ENCODE measurements around the gene UBA1.
A peak's percentile ranks its signal among the peaks of the same experiment; 100 is the strongest.

Gene UBA1

GRCh38 chrX:47217121-47217851, 23.7 kb downstream of the UBA1 start:
- Histone ChIP-seq H3K4me3 (ENCODE audit: low read length) (peak overlapping the region; percentile 66), H3K36me3 (ENCODE audit: control insufficient read depth, low read length) (peaks cover 68% of the 10 kb centered on the region), H3K27me3 (ENCODE audit: control insufficient read depth, low read length) (no peaks in the 10 kb centered on the region), H3K79me2 (ENCODE audit: control insufficient read depth, low read length) (peaks cover 38% of the 10 kb centered on the region), H3K9me2 (replicated peaks; ENCODE audit: control insufficient read depth, low read length) (no peaks in the 10 kb centered on the region), H3F3A (ENCODE audit: control insufficient read depth, insufficient read depth) (peaks cover 8% of the 10 kb centered on the region), H3K4me2 (ENCODE audit: low read length) (peak overlapping the region; percentile 81), H3K4me1 (ENCODE audit: control insufficient read depth, low read length) (peaks cover 29% of the 10 kb centered on the region), H4K20me1 (ENCODE audit: control insufficient read depth, insufficient read depth, low read depth, low read length) (peaks cover 14% of the 10 kb centered on the region), H3K27ac (ENCODE audit: low read depth, low read length) (peak overlapping the region; percentile 73), H3K9me3 (ENCODE audit: control insufficient read depth, insufficient read depth, low read length) (no peaks in the 10 kb centered on the region)
- TF ChIP-seq EZH2phosphoT487 (IDR thresholded peaks at IDR 0.05; ENCODE audit: borderline replicate concordance, low read length) (no peak), CTCF (IDR thresholded peaks at IDR 0.05; ENCODE audit: low read depth, low read length, poor library complexity, severe bottlenecking) (no peak)

- H3K36me3 ChIP-seq (ENCODE audit: control insufficient read depth, low read length): peaks cover 65% of the 10 kb centered on the region
- H3K27ac ChIP-seq (ENCODE audit: low read depth, low read length): peak overlapping the region; percentile 79
- peak overlapping the region; percentile 84 for H3K4me2 ChIP-seq (ENCODE audit: low read length)
- H3K9me2 ChIP-seq (replicated peaks; ENCODE audit: control insufficient read depth, low read length): no peaks in the 10 kb centered on the region
- TF ChIP-seq EZH2phosphoT487 (IDR thresholded peaks at IDR 0.05; ENCODE audit: borderline replicate concordance, low read length) (no peak), CTCF (IDR thresholded peaks at IDR 0.05; ENCODE audit: low read depth, low read length, poor library complexity, severe bottlenecking) (no peak)
- H3K27me3 ChIP-seq (ENCODE audit: control insufficient read depth, low read length): no peaks in the 10 kb centered on the region
- peaks cover 8% of the 10 kb centered on the region for H3F3A ChIP-seq (ENCODE audit: control insufficient read depth, insufficient read depth)
- peak overlapping the region; percentile 91 for H3K4me3 ChIP-seq (ENCODE audit: low read length)
- H3K4me1 ChIP-seq (ENCODE audit: control insufficient read depth, low read length): peaks cover 29% of the 10 kb centered on the region
- H3K79me2 ChIP-seq (ENCODE audit: control insufficient read depth, low read length): peaks cover 41% of the 10 kb centered on the region
- peaks cover 14% of the 10 kb centered on the region for H4K20me1 ChIP-seq (ENCODE audit: control insufficient read depth, insufficient read depth, low read depth, low read length)
- no peaks in the 10 kb centered on the region for H3K9me3 ChIP-seq (ENCODE audit: control insufficient read depth, insufficient read depth, low read length)
These were observed 24.2 kb downstream of the UBA1 start for GRCh38 chrX:47217852-47218279.

- Histone ChIP-seq H3K4me2 (ENCODE audit: low read length) (peak within 1 kb of the TSS; percentile 84), H4K20me1 (ENCODE audit: control insufficient read depth, insufficient read depth, low read depth, low read length) (peaks cover 14% of the 10 kb centered on the region), H3K27me3 (ENCODE audit: control insufficient read depth, low read length) (no peaks in the 10 kb centered on the region), H3K4me1 (ENCODE audit: control insufficient read depth, low read length) (peaks cover 29% of the 10 kb centered on the region), H3K9me3 (ENCODE audit: control insufficient read depth, insufficient read depth, low read length) (no peaks in the 10 kb centered on the region), H3K4me3 (ENCODE audit: low read length) (peak within 1 kb of the TSS; percentile 91), H3K79me2 (ENCODE audit: control insufficient read depth, low read length) (peaks cover 45% of the 10 kb centered on the region), H3F3A (ENCODE audit: control insufficient read depth, insufficient read depth) (peaks cover 8% of the 10 kb centered on the region), H3K27ac (ENCODE audit: low read depth, low read length) (peak within 1 kb of the TSS; percentile 79), H3K9me2 (replicated peaks; ENCODE audit: control insufficient read depth, low read length) (no peaks in the 10 kb centered on the region), H3K36me3 (ENCODE audit: control insufficient read depth, low read length) (peaks cover 66% of the 10 kb centered on the region)
- TF ChIP-seq CTCF (IDR thresholded peaks at IDR 0.05; ENCODE audit: low read depth, low read length, poor library complexity, severe bottlenecking): no peak
- TF ChIP-seq EZH2phosphoT487 (IDR thresholded peaks at IDR 0.05; ENCODE audit: borderline replicate concordance, low read length): no peak
These were observed 24.8 kb downstream of the UBA1 start, which contains the start of gene CDK16 for GRCh38 chrX:47218280-47218919. Gene CDK16, plus strand, starts transcription at chrX:47218681. Its CDS starts 4,877 bp downstream, at chrX:47223558.
